H1 (cell line): ENCODE results near the gene HIVEP2. TPM values are rescaled to one million over a fixed set of nuclear protein-coding genes. Genes with fewer than 3 reads are reported as not detected.

Experiments
- CTCF ChIA-PET: fragments of 300-600 bp; sonication (Branson Sonifier 250); formaldehyde crosslinking; loops from one replicate; lab custom pipeline; 2021; ENCODE audit not compliant: partially characterized antibody; lab: Charles Lee
- POLR2A ChIA-PET: fragments of 300-600 bp; sonication (Branson Sonifier 250); formaldehyde crosslinking; loops from one replicate; lab custom pipeline; 2021; ENCODE audit warnings: inconsistent platforms; ENCODE audit not compliant: partially characterized antibody; lab: Charles Lee
- DNase-seq, 2 experiments: peaks; one replicate each; pipeline versions ENCODE4 v3.0.0 to v3.0.0-alpha.2; 2010 to 2022; ENCODE audit warnings: low spot score in 2 of 2, low read depth in 1 of 2, mixed read lengths in 1 of 2
- FAIRE-seq: peaks from 2 replicates; lab custom pipeline; 2011; peaks lifted over from hg19 to GRCh38; lab: Jason Lieb, UNC
- H2AFZ ChIP-seq: 2 replicates; pipeline ENCODE4 v1.8.1; 2012; ENCODE audit warnings: low read length, inconsistent platforms
- H2AK5ac ChIP-seq: 2 replicates; pipeline ENCODE4 v1.6.1; 2013; ENCODE audit warnings: low read depth, low read length
- H2BK120ac ChIP-seq: replicated peaks from 2 replicates; pipeline ENCODE3; 2013; ENCODE audit warnings: low read depth, low read length, inconsistent platforms
- H2BK12ac ChIP-seq: 2 replicates; pipeline ENCODE4 v1.6.1; 2013; ENCODE audit warnings: low read depth, low read length
- H2BK15ac ChIP-seq: 2 replicates; pipeline ENCODE4 v1.6.1; 2013; ENCODE audit warnings: low read length
- H2BK20ac ChIP-seq: 2 replicates; pipeline ENCODE4 v1.6.1; 2013; ENCODE audit warnings: low read length
- H2BK5ac ChIP-seq: 2 replicates; pipeline ENCODE4 v1.6.1; 2013; ENCODE audit warnings: low read depth, low read length
- H3K14ac ChIP-seq: 2 replicates; pipeline ENCODE4 v1.6.1; 2013; ENCODE audit warnings: inconsistent platforms; ENCODE audit not compliant: insufficient read length
- H3K18ac ChIP-seq: 2 replicates; pipeline ENCODE4 v1.6.1; 2013; ENCODE audit warnings: low read length; ENCODE audit errors: extremely low read depth
- H3K23ac ChIP-seq: 2 replicates; pipeline ENCODE4 v1.6.1; 2013; ENCODE audit warnings: inconsistent platforms; ENCODE audit not compliant: insufficient read length
- H3K23me2 ChIP-seq: 2 replicates; pipeline ENCODE4 v1.6.1; 2013; ENCODE audit warnings: low read depth, low read length
- H3K27ac ChIP-seq: 2 replicates; pipeline ENCODE4 v1.6.1; 2011; ENCODE audit warnings: low read depth, low read length, inconsistent platforms
- H3K27me3 ChIP-seq, 4 experiments: replicated peaks in 1 of 4; 1 replicate in 1 of 4; 2 replicates in 3 of 4; pipeline versions ENCODE4 v1.6.1 to v1.8.1; 2011 to 2013; ENCODE audit warnings: low read length in 3 of 4, mild to moderate bottlenecking in 3 of 4, inconsistent platforms in 2 of 4, mixed read lengths in 2 of 4, moderate library complexity in 1 of 4; ENCODE audit not compliant: control insufficient read depth in 3 of 4, insufficient read depth in 3 of 4; ENCODE audit errors: extremely low read depth in 1 of 4
- H3K36me3 ChIP-seq, 4 experiments: 2 replicates each; pipeline versions ENCODE4 v1.6.1 to v1.8.1; 2011 to 2013; ENCODE audit warnings: mild to moderate bottlenecking in 4 of 4, low read length in 3 of 4, moderate library complexity in 2 of 4, control low read depth in 1 of 4, inconsistent platforms in 1 of 4; ENCODE audit not compliant: insufficient read depth in 4 of 4, control insufficient read depth in 2 of 4
- H3K4ac ChIP-seq: replicated peaks from 2 replicates; pipeline ENCODE3; 2013; ENCODE audit warnings: low read length, low read depth, mixed read lengths, inconsistent platforms; ENCODE audit not compliant: insufficient read length
- H3K4me1 ChIP-seq, 4 experiments: replicated peaks in 1 of 4; 1 replicate in 1 of 4; 2 replicates in 3 of 4; pipeline versions ENCODE4 v1.6.1 to v1.8.1; 2011 to 2013; ENCODE audit warnings: low read length in 3 of 4, inconsistent platforms in 2 of 4, mixed read lengths in 1 of 4; ENCODE audit not compliant: insufficient read depth in 4 of 4, control insufficient read depth in 3 of 4
- H3K4me2 ChIP-seq, 2 experiments: 2 replicates each; pipeline versions ENCODE4 v1.6.1 to v1.8.1; 2011 to 2013; ENCODE audit warnings: low read depth in 2 of 2, low read length in 2 of 2, control low read depth in 1 of 2, inconsistent platforms in 1 of 2, mild to moderate bottlenecking in 1 of 2; ENCODE audit not compliant: insufficient read depth in 1 of 2
- H3K4me3 ChIP-seq, 4 experiments: fragments of 200-600, 300-600 bp in 1 of 4; sonication (generic), shearing (Covaris generic), sonication (Bioruptor Twin) in 1 of 4; 2 replicates each; pipeline versions ENCODE4 v1.5.1 to v1.8.1; 2011 to 2016; ENCODE audit warnings: low read length in 4 of 4, low read depth in 3 of 4, control low read depth in 2 of 4, inconsistent platforms in 2 of 4, mild to moderate bottlenecking in 2 of 4, mixed read lengths in 1 of 4, moderate library complexity in 1 of 4; ENCODE audit not compliant: insufficient read depth in 2 of 4; ENCODE audit errors: extremely low read depth in 1 of 4
- H3K56ac ChIP-seq: replicated peaks from 2 replicates; pipeline ENCODE3; 2013; ENCODE audit warnings: low read depth, mild to moderate bottlenecking, mixed read lengths, low read length, inconsistent platforms; ENCODE audit not compliant: insufficient read length
- H3K79me1 ChIP-seq: 2 replicates; pipeline ENCODE4 v1.6.1; 2013; ENCODE audit warnings: low read depth, low read length, control low read depth
- H3K79me2 ChIP-seq, 2 experiments: 2 replicates each; pipeline versions ENCODE4 v1.6.1 to v1.8.1; 2012 to 2013; ENCODE audit warnings: low read length in 2 of 2, mild to moderate bottlenecking in 2 of 2, inconsistent platforms in 1 of 2; ENCODE audit not compliant: insufficient read depth in 2 of 2, control insufficient read depth in 1 of 2
- H3K9ac ChIP-seq, 4 experiments: replicated peaks in 1 of 4; 1 replicate in 1 of 4; 2 replicates in 3 of 4; pipeline versions ENCODE4 v1.6.1 to v1.8.1; 2011 to 2013; ENCODE audit warnings: low read depth in 3 of 4, low read length in 3 of 4, control low read depth in 2 of 4, mild to moderate bottlenecking in 2 of 4, moderate library complexity in 2 of 4, inconsistent platforms in 1 of 4; ENCODE audit errors: extremely low read depth in 1 of 4
- H3K9me3 ChIP-seq, 2 experiments: 2 replicates each; pipeline versions ENCODE4 v1.6.1 to v1.8.1; 2012 to 2013; ENCODE audit warnings: mild to moderate bottlenecking in 2 of 2, moderate library complexity in 2 of 2, control low read depth in 1 of 2, inconsistent platforms in 1 of 2, low read depth in 1 of 2, low read length in 1 of 2, mixed read lengths in 1 of 2; ENCODE audit not compliant: insufficient read depth in 2 of 2
- H4K20me1 ChIP-seq, 2 experiments: replicated peaks in 1 of 2; 2 replicates each; pipeline versions ENCODE3 to v1.8.1; 2011 to 2013; ENCODE audit warnings: inconsistent platforms in 2 of 2, low read length in 2 of 2, mild to moderate bottlenecking in 1 of 2; ENCODE audit not compliant: insufficient read depth in 2 of 2, control insufficient read depth in 1 of 2
- H4K5ac ChIP-seq: 2 replicates; pipeline ENCODE4 v1.6.1; 2013; ENCODE audit warnings: low read length, low read depth, mixed read lengths, inconsistent platforms; ENCODE audit not compliant: insufficient read length
- H4K8ac ChIP-seq: 2 replicates; pipeline ENCODE4 v1.8.0; 2013; ENCODE audit warnings: mild to moderate bottlenecking, moderate library complexity, low read length, inconsistent platforms; ENCODE audit not compliant: insufficient read depth; ENCODE audit errors: extremely low read depth
- H4K91ac ChIP-seq: replicated peaks from 2 replicates; pipeline ENCODE3; 2013; ENCODE audit warnings: low read length, mixed read lengths, inconsistent platforms; ENCODE audit not compliant: insufficient read length
- ASH2L ChIP-seq: fragments of 200-600, 300-600 bp; sonication (generic); IDR thresholded peaks from one replicate; pipeline ENCODE4 v1.7.1; 2017; ENCODE audit warnings: low read length
- CHD2 ChIP-seq: IDR thresholded peaks from 2 replicates; pipeline ENCODE4 v1.6.1; 2012; ENCODE audit warnings: low read length, improper control_type of control experiment
- EZH2 ChIP-seq: fragments of 200-600 bp; sonication (generic); IDR thresholded peaks from 2 replicates; pipeline ENCODE4 v1.7.1; 2012; ENCODE audit warnings: low read depth, mild to moderate bottlenecking, moderate library complexity, low read length, inconsistent platforms; ENCODE audit not compliant: severe bottlenecking
- KDM4A ChIP-seq: IDR thresholded peaks from one replicate; pipeline ENCODE4 v1.7.1; 2012; ENCODE audit warnings: low read depth, mild to moderate bottlenecking, moderate library complexity, low read length, inconsistent platforms; ENCODE audit not compliant: severe bottlenecking
- MAX ChIP-seq: IDR thresholded peaks from 2 replicates; pipeline ENCODE4 v1.6.1; 2012; ENCODE audit warnings: inconsistent platforms
- RAD21 ChIP-seq, 2 experiments: IDR thresholded peaks in 1 of 2; conservative IDR thresholded peaks in 1 of 2; 2 replicates each; pipeline ENCODE4 v1.6.1; 2011; ENCODE audit warnings: low read depth in 2 of 2, low read length in 2 of 2, improper control_type of control experiment in 1 of 2, inconsistent platforms in 1 of 2, mild to moderate bottlenecking in 1 of 2, moderate library complexity in 1 of 2
- SAP30 ChIP-seq: fragments of 300-600 bp; sonication (generic); IDR thresholded peaks from 2 replicates; pipeline ENCODE4 v1.7.1; 2012; ENCODE audit warnings: low read length, moderate library complexity, mild to moderate bottlenecking, inconsistent platforms; ENCODE audit not compliant: insufficient read depth, insufficient replicate concordance
- SIN3A ChIP-seq, 2 experiments: IDR thresholded peaks in 1 of 2; conservative IDR thresholded peaks in 1 of 2; 2 replicates each; pipeline ENCODE4 v1.6.1; 2011 to 2012; ENCODE audit warnings: low read length in 2 of 2, improper control_type of control experiment in 1 of 2, low read depth in 1 of 2, mild to moderate bottlenecking in 1 of 2
- whole genome bisulfite sequencing, 2 experiments: shearing (Covaris generic) in 1 of 2; methylation state at CpG; one replicate each; pipeline versions ENCODE4 v1.1.6 to v1.1.7; 2013 to 2015; ENCODE audit warnings: low lambda C conversion rate in 2 of 2, mixed read lengths in 2 of 2, inconsistent platforms in 1 of 2, low coverage in 1 of 2, missing lambda C conversion rate in 1 of 2; ENCODE audit not compliant: insufficient replicate concordance in 2 of 2, insufficient coverage in 1 of 2, insufficient read length in 1 of 2; ENCODE audit errors: extremely low coverage in 1 of 2, missing lambda C conversion rate in 1 of 2; 5-methylcytosine and 5-hydroxymethylcytosine counted together
- polyA plus RNA-seq, 7 experiments: library from polyadenylated mRNA; depleted of rRNA in 3 of 7; stranded (reverse) in 5 of 7; unstranded in 2 of 7; fragments of >200 nt in 5 of 7; fragments of 200-250 nt in 2 of 7; gene quantifications; 1 replicate in 5 of 7; 2 replicates in 1 of 7; 4 replicates in 1 of 7; pipeline versions ENCODE4 v1.2.1 to v1.2.3, GENCODE V29; 2011 to 2013; ENCODE audit warnings: missing spikeins in 2 of 7, mixed read lengths in 2 of 7
- total RNA-seq: library from RNA; stranded (reverse); fragmentation: NEBNext Ultra II Directional; extraction: Animal tissue kit (Norgen Biotek cat#: 25700); gene quantifications from 2 replicates; pipeline ENCODE4 v1.2.1, GENCODE V29; 2021
- TF ChIP-seq, protein P1 (sequence below), 3 experiments: IDR thresholded peaks; 1 replicate in 2 of 3; 2 replicates in 1 of 3; pipeline versions ENCODE4 v1.5.1 to v1.6.1; 2011; ENCODE audit warnings: low read length in 3 of 3, mild to moderate bottlenecking in 3 of 3, inconsistent platforms in 2 of 3, low read depth in 1 of 3, moderate library complexity in 1 of 3; ENCODE audit not compliant: insufficient read depth in 1 of 3; ENCODE audit errors: control extremely low read depth in 1 of 3

HIVEP2 gene
- total and polyA plus RNA-seq, 2 of the 8 experiments (the other 6 are each of a cell fraction or from before 2014, with no cell fraction given) = 2.2 to 6.1 TPM

- no peaks in the 10 kb centered on the region for H4K20me1 ChIP-seq
- no peaks in the 10 kb centered on the region for H3K27me3 ChIP-seq
- H3K79me2 ChIP-seq = no peaks in the 10 kb centered on the region
- WGBS, 2 experiments = 82% methylated on average over 3 of the region's 3 CpGs; no CpG with 5 or more reads in 1 of the 2 experiments
- no peak overlapping the region for H2BK120ac ChIP-seq
- H4K5ac ChIP-seq = no peak overlapping the region
- H3K4me3 ChIP-seq = no peak overlapping the region
- H3K9ac ChIP-seq = no peak overlapping the region
- no peak overlapping the region for H2AK5ac ChIP-seq
- H3K4me2 ChIP-seq = no peak overlapping the region
- H3K36me3 ChIP-seq = peaks cover 0 to 7% (median 0%) of the 10 kb centered on the region in 4 experiments; a peak in 2 of 8 replicates
- no peaks in the 10 kb centered on the region for H3K4me1 ChIP-seq
- H3K79me1 ChIP-seq = no peaks in the 10 kb centered on the region
- POLR2A ChIA-PET = no interaction called here
- no peak overlapping the region for H3K23ac ChIP-seq
- H3K14ac ChIP-seq = no peak overlapping the region
- no peak overlapping the region for H3K18ac ChIP-seq
- no peak overlapping the region for H4K8ac ChIP-seq
- no peak overlapping the region for H2BK5ac ChIP-seq
- CTCF ChIA-PET = interaction anchor here (1.0 to 4.3 kb wide), 12 partner anchors 14 to 588 kb away, joined by 3 to 43 read pairs (median 4); no protein-coding TSS in a partner anchor
- no peak overlapping the region for H4K91ac ChIP-seq
- H3K23me2 ChIP-seq = no peaks in the 10 kb centered on the region
- no peak overlapping the region for H2BK15ac ChIP-seq
- no peak overlapping the region for H2BK12ac ChIP-seq
- no peak overlapping the region for H3K4ac ChIP-seq
- FAIRE-seq (no peak), DNase-seq (no peak)
- H3K56ac ChIP-seq = no peak overlapping the region
- no peak overlapping the region for H2AFZ ChIP-seq
- H2BK20ac ChIP-seq = no peak overlapping the region
- no peak for TF ChIP-seq SIN3A (conservative IDR thresholded peaks at IDR 0.05 in 1 of 2, IDR thresholded peaks at IDR 0.05 in 1 of 2; ENCODE audit: low read depth in 1 of 2, low read length in 2 of 2)
- TF ChIP-seq MAX = no peak
- no peak for TF ChIP-seq RAD21 (IDR thresholded peaks at IDR 0.05 in 1 of 2, conservative IDR thresholded peaks at IDR 0.05 in 1 of 2; ENCODE audit: low read depth in 2 of 2, low read length in 2 of 2)
- TF ChIP-seq, protein P1, sequence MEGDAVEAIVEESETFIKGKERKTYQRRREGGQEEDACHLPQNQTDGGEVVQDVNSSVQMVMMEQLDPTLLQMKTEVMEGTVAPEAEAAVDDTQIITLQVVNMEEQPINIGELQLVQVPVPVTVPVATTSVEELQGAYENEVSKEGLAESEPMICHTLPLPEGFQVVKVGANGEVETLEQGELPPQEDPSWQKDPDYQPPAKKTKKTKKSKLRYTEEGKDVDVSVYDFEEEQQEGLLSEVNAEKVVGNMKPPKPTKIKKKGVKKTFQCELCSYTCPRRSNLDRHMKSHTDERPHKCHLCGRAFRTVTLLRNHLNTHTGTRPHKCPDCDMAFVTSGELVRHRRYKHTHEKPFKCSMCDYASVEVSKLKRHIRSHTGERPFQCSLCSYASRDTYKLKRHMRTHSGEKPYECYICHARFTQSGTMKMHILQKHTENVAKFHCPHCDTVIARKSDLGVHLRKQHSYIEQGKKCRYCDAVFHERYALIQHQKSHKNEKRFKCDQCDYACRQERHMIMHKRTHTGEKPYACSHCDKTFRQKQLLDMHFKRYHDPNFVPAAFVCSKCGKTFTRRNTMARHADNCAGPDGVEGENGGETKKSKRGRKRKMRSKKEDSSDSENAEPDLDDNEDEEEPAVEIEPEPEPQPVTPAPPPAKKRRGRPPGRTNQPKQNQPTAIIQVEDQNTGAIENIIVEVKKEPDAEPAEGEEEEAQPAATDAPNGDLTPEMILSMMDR (IDR thresholded peaks at IDR 0.05; ENCODE audit: control extremely low read depth in 1 of 3, insufficient read depth in 1 of 3, low read depth in 1 of 3, low read length in 3 of 3) = no peak
- TF ChIP-seq KDM4A = no peak
- TF ChIP-seq CHD2 = no peak
- TF ChIP-seq EZH2 = no peak
- no peak for TF ChIP-seq SAP30
- TF ChIP-seq ASH2L = no peak
- H3K27ac ChIP-seq = no peak overlapping the region
- no peaks in the 10 kb centered on the region for H3K9me3 ChIP-seq
These were observed 195.4 kb downstream of the HIVEP2 start for GRCh38 chr6:142749556-142749955.
